ENCODE data around the gene FBXW5.

FBXW5 gene

GRCh38 chr9:136907011-136907914 is 37.3 kb downstream of the FBXW5 start:
- DNase-seq: no peak

- DNase-seq: no peak
Measured at GRCh38 chr9:136906266-136906665, 38.3 kb downstream of the FBXW5 start.

- DNase-seq: no peak
Measured at GRCh38 chr9:136903041-136903554, 41.4 kb downstream of the FBXW5 start.

- no peak for DNase-seq
Measured at GRCh38 chr9:136902259-136902821, 42.2 kb downstream of the FBXW5 start.

- DNase-seq: no peak
Measured at GRCh38 chr9:136901516-136902258, 42.9 kb downstream of the FBXW5 start.

GRCh38 chr9:136900988-136901515 is 43.5 kb downstream of the FBXW5 start:
- no peak for DNase-seq

GRCh38 chr9:136900556-136900955 is 44.0 kb downstream of the FBXW5 start:
- DNase-seq: no peak

- DNase-seq: no peak
Measured at GRCh38 chr9:136899196-136899595, 45.3 kb downstream of the FBXW5 start.

- no peak for DNase-seq
Measured at GRCh38 chr9:136898483-136899100, 45.9 kb downstream of the FBXW5 start.

- no peak for DNase-seq
Measured at GRCh38 chr9:136896027-136896426, 48.5 kb downstream of the FBXW5 start.

GRCh38 chr9:136890661-136891060 is 53.9 kb downstream of the FBXW5 start:
- no peak for DNase-seq
